Right lung (tissue), 5 donors: Measurements from ENCODE around the gene OOSP4A. TPM values are rescaled to one million over a fixed set of nuclear protein-coding genes. Genes with fewer than 3 reads are reported as not detected.
"Not testable (repeated sequence)": the region's sequence is repeated elsewhere in the genome, so short reads cannot be mapped to it uniquely, and the experiment has no call there.

Source experiments
- DNase-seq, 2 donors: peaks; one replicate each; pipeline ENCODE4 v3.0.0-alpha.2; 2013
- polyA plus RNA-seq, 5 donors: library from polyadenylated mRNA; unstranded; fragments of 120-200 nt; gene quantifications; one replicate each; pipeline versions ENCODE4 v1.2.1 to v1.2.3, GENCODE V29; 2013; ENCODE audit warnings: inconsistent platforms in 1 of 5, low replicate concordance in 1 of 5; ENCODE audit not compliant: insufficient read length in 5 of 5, insufficient read depth in 1 of 5

Gene OOSP4A
- polyA plus RNA-seq, 5 donors: not detected

DNA sequence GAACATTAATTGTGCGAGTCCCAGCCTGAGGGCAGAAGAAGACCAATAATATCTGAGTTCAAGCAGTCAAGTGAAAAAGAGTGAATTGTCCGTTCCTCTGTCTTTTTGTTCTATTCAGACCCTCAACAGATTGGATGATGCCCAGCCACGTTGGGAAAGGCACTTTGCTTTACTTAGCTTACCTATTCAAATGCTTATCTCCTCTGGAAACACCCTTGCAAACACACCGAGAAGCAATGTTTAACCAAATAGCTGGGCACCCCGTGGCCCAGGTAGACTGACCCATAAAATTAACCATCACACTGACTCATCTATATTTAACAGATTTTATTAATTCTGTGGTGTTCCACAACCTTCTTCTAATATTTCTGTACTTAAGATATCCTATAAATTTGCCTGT lies 9.3 kb downstream of the OOSP4A start:
- DNase-seq: no peak

DNA sequence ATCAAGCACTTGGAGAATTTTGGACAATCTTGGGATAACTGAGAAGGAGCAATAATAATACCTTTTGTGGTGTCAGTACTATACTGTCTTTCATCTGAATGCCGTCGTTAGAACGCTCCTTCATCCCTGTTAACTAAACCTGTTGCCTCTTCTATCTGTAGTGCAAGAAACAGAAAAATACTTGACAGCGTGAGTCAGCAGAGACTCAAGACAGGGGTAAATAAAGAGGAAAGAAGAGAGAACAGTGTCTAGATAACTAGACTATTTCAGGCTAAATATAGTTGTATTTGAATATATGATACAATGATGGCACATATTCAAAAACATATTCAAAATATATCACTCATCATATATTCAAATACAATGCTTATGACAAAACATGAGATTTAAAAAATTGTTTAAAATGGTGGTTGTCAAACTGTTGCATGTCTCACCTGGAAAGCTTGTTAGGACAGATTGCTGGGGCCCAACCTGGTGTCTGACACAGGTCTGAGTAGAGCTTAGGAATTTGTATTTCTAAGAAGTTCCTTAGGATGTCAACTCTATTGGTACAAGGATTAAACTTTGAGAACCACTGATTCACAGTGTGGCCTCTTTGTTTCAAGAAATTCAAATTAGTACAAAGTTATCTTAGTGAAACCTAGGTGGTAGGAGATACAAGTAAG lies 17.4 kb downstream of the OOSP4A start:
- no peak for DNase-seq

DNA sequence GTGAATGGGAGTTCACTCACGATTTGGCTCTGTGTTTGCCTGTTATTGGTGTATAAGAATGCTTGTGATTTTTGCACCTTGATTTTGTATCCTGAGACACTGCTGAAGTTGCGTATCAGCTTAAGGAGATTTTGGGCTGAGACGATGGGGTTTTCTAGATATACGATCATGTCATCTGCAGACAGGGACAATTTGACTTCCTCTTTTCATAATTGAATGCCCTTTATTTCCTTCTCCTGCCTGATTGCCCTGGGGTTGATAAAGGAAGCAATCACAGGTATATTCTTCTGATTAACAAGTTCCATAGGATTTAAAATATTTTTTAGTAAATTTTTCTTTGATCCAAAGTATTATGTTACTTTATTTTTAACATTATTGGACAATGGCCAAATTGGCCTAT lies 18.2 kb downstream of the OOSP4A start:
- DNase-seq: not testable (repeated sequence)

DNA sequence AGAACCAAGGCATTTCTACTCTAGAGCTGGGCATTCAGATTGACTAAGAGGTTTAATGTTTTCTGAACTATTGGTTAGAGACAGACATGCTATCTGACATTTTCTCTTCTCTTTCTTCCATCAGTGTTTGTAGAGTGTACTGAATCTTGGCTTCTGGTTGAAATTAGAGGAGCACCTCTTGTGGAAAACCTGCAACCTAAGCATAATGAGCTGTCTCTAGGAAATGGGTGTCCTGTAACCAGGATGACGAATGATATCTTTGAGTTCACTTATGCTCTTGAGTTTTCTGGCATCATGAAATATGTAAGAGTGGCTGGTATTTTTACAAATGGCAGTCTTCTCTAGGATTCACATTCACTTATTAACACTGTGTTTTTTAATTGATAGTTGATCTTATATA lies 19.4 kb downstream of the OOSP4A start:
- DNase-seq: no peak

DNA sequence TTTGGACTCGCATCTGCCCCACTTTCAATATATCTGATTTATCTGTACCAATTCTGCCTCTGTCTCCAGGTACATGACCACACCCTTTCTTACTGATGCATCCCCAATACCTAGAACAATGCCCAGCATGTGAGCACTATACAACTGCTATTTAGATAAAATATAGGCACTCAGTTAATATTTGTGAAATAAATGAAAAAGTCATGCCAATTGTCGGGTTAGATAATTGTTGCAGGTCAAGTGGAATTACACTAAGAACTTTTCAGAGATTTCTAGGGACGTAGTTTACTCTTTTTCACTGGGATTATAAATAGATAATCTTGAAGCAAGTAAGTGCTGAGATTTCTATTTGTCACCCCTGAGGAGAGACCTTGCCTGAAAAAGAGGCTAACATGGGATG lies 20.5 kb downstream of the OOSP4A start:
- DNase-seq: no peak

DNA sequence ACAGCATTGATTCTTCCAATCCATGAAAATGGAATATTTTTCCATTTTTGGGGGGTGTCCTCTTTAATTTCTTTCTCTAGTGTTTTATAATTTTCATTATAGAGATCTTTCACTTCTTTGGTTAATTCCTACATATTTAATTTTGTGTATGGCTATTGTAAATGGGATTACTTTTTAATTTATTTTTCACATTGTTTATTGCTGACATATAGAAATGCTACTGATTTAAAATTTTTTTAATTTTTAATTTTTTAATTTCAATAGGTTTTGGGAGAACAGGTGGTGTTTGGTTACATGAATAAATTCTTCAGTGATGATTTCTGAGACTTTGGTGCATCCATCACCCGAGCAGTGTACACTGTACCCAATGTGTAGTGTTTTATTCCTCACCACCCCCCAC lies 26.6 kb downstream of the OOSP4A start:
- DNase-seq: no peak

DNA sequence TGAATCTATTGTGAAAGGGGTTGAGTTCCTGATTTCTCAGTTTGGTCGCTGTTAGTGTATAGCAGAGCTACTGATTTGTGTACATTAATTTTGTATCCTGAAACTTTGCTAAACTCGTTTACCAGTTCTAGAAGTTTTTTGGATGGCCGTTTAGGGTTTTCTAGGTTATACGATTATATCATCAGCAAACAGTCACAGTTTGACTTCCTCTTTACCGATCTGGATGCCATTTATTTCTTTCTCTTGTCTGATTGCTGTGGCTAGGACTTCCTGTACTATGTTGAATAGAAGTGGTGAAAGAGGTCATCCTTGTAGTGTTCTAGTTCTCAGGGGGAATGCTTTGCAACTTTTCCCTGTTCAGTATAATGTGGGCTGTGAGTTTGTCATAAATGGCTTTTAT lies 28.6 kb downstream of the OOSP4A start:
- no peak for DNase-seq

DNA sequence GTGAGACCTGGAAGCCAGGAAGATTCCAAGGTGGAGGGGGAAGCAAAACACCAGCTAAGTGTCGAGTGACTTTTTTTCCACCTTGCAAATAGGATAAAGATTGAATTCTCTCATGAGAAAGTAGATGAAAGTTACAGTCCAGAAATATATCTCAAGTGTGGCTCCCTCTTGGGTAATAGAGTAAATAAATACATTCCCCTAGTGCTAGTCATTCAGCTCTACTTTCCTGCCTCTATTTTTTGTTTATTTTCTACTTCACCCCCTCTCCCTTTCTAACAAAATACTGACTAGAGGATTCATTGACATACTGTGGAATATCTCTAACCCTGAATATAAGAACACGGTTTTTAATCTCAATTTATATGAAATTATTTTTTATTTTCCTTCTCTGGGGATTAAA lies 34.0 kb downstream of the OOSP4A start:
- no peak for DNase-seq

DNA sequence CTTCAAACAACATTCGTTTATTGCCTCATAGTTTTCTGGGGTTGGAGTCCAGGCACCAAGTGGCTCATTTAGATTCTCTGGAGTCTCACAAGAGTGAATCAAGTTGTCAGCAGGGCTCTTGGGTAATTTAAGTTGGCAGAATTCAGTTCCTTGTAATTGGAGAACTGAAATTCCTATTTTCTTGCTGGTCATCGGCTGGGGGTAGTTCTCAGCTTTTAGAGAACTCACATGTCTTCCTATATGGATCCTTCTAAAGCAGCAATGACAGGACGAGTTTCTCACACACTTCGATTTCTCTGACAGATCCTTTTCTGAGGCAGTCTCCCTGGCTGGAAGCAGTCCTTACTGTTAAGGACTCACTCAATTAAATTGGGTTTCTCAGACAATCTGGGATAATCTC lies 35.9 kb downstream of the OOSP4A start:
- no peak for DNase-seq

DNA sequence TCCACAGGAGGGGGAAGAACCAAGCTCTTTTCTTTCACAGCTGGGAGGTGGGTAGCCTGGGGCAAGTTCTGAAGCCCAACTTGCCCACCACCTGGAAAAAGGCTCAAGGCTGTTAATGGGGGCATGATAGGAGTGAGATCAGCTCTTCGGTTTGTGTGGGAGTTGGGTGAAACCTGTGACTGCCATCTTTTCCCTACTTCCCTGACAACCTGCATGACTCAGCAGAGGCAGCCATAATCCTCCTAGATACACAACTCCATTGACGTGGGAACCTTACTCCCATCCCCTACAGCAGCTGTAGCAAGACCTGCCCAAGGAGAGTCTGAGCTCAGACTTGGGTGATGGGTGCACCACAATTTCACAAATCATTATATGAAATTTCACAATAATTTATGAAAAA lies 39.9 kb downstream of the OOSP4A start:
- no peak for DNase-seq

DNA sequence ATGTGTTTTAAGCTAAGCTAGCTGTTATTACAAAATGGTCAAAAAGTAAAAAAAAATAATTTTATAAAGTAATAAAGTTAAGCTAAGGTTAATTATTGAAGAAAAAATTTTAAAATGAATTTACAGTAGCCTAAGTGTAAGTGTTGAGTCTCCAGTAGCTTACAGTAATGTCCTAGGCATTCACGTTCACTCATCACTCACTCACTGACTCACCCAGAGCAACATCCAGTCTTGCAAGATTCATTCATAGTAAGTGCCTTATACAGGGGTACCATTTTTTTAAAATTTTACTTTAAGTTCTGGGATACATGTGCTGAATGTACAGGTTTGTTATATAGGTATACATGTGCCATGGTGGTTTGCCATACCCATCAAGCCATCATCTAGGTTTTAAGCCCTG lies 41.5 kb downstream of the OOSP4A start:
- no peak for DNase-seq

DNA sequence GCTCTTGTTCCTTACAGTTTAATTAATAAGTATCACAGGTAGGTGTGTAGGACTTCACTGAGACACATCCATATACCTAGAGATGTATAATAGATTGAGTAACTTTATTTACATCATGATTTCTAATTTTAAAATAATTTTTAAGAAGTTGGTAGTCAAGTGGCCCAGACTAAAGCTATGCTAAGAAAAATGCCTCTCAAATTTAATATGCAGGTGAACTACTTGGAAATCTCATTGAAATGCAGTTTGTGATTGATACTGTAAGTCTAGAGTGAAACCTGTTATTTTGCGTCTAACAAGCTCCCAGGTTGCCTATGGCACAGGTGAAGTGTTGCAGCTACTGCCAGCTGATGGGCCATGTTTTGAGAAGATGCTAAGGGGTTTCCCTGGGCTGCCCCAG lies 53.0 kb downstream of the OOSP4A start, which contains the start of gene OOSP4B:
TSS of gene OOSP4B (plus strand) at position 301 of the 400 bp plus-strand sequence.
- no peak for DNase-seq

DNA sequence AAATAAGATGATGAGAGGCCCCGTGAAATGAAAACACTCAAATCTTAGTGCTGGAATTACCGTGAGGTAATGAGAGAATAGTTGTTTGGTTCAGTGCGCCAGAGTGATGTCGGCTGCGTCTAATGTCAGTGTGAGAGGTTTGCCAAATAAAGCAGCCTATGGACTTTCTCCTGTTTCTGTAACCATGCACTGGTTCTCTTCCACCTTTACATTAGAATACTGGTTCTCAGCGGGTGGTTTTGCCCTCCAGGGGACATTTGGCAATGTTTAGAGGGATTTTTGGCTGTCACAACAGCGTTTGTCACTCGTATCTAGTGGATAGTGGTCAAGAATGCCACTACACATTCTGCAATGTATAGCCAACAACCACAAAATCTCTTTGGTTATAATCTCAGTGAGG lies 54.2 kb downstream of the OOSP4A start:
- DNase-seq: no peak

Other genes with a start within 250 kb of the OOSP4A start
- 10 to 100 TPM; 20.6 to 30.6 (median 29.3) TPM for gene STX3, start 208.7 kb upstream of the OOSP4A start, polyA plus RNA-seq
- 10 to 100 TPM; 53.1 to 55.5 (median 53.7) TPM for gene MRPL16, start 153.3 kb upstream of the OOSP4A start, polyA plus RNA-seq
- gene CBLIF, start 118.5 kb upstream of the OOSP4A start, polyA plus RNA-seq: not detected
- gene TCN1, start 97.5 kb upstream of the OOSP4A start, polyA plus RNA-seq: under 1 TPM in 2 of 5 donors, not detected in 3; 0.10 to 0.28 TPM
- not detected for gene OOSP3, start 85.3 kb upstream of the OOSP4A start, polyA plus RNA-seq
- under 1 TPM in 2 of 5 donors, not detected in 3; 0.17 to 0.39 TPM for gene OOSP1, start 25.6 kb upstream of the OOSP4A start, polyA plus RNA-seq
- gene OOSP4B, start 53.1 kb downstream of the OOSP4A start, polyA plus RNA-seq: not detected
- gene OOSP2, start 76.4 kb downstream of the OOSP4A start, polyA plus RNA-seq: not detected
- gene MS4A3, start 92.6 kb downstream of the OOSP4A start, polyA plus RNA-seq: 1 to 10 TPM; 1.2 to 2.3 (median 1.4) TPM
- gene MS4A2, start 124.6 kb downstream of the OOSP4A start, polyA plus RNA-seq: under 1 TPM in 3 of 5 donors, not detected in 2; 0.04 to 0.07 (median 0.07) TPM
- gene MS4A6A, start 219.1 kb downstream of the OOSP4A start, polyA plus RNA-seq: 10 to 100 TPM; 16.9 to 41.2 (median 29.4) TPM